Measurements from ENCODE around the gene ZNF579. TPM values are rescaled to one million over a fixed set of nuclear protein-coding genes. Genes with fewer than 3 reads are reported as not detected.
A peak's percentile ranks its signal among the peaks of the same experiment; 100 is the strongest.

The ZNF579 gene
- total and polyA plus RNA-seq, 10 of the 15 experiments (the other 5 are each of a cell fraction or from before 2014, with no cell fraction given) = 0.11 to 11.7 (median 1.5) TPM

DNA sequence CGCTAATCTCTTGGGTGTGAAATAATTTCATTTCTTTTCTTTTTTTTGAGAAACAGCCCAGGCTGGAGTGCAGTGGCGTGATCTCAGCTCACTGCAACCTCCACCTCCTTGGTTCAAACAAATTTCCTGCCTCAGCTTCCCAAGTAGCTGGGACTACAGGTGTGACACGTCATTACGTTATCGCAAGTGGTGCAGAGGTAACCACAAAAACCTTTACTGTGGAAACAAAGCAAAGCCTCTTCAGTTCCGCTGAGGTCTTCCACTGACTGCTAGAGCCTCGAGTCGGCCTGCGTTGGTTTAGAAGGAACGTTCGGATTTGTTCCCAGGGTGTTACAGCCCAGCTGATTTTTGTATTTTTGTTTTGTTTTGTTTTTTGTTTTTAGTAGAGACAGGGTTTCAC, 45.7 kb upstream of the ZNF579 start:
- peak; percentile 19; the same call in 2 of the 3 replicates for ATAC-seq
- H3K36me3 ChIP-seq (ENCODE audit: control insufficient read depth in 2 of 2, insufficient read depth in 2 of 2, low read length in 1 of 2) = no peaks in the 10 kb centered on the region
- H4K20me1 ChIP-seq (ENCODE audit: control insufficient read depth, insufficient read depth) = no peaks in the 10 kb centered on the region
- no TSS peak for BruUV-seq (replicated peaks)
- SMC1A ChIA-PET (ENCODE audit: uncharacterized antibody, unreplicated experiment) = interaction anchor here (0.6 to 2.0 kb wide), 7 partner anchors 20 to 165 kb away, joined by 3 to 5 read pairs (median 3); partner anchors contain the start of genes ISOC2 and U2AF2
- H3K4me3 ChIP-seq = no peak overlapping the region
- peaks cover 9% of the 10 kb centered on the region; the same call in 1 of the 2 replicates for H3K4me1 ChIP-seq (ENCODE audit: control insufficient read depth, insufficient read depth, low read length)
- H3K4me2 ChIP-seq (ENCODE audit: control insufficient read depth, insufficient read depth) = peak overlapping the region; percentile 60
- in situ Hi-C loops (cut with MboI) (loop anchor here (5.0 kb wide), 1 partner anchor 484 kb away; no protein-coding TSS in a partner anchor), intact Hi-C loops (cut with micrococcal nuclease; ENCODE audit: unreplicated experiment) (no loop called here)
- DNase-seq (ENCODE audit: low read depth, low spot score) = no peak
- H3K27me3 ChIP-seq (replicated peaks in 1 of 2; ENCODE audit: control insufficient read depth in 2 of 2, insufficient read depth in 2 of 2, low read length in 1 of 2) = no peaks in the 10 kb centered on the region
- CTCF ChIA-PET = interaction anchor here (0.7 to 7.9 kb wide), 11 partner anchors 12 to 722 kb away, joined by 3 to 76 read pairs (median 7); partner anchors contain the start of genes FIZ1, U2AF2, ZNF628 and ZNF865
- 57% methylated on average over 11 of the region's 11 CpGs for WGBS (ENCODE audit: insufficient coverage, insufficient replicate concordance, low lambda C conversion rate, missing lambda C conversion rate)
- no peaks in the 10 kb centered on the region; the same call in 2 of the 3 replicates for H3K9me3 ChIP-seq (replicated peaks; ENCODE audit: control insufficient read depth, insufficient read depth, low read length)
- peak; percentile 96 for FAIRE-seq
- POLR2A ChIA-PET = interaction anchor here (0.8 to 1.5 kb wide), 4 partner anchors 20 to 165 kb away, joined by 3 to 5 read pairs (median 4); partner anchors contain the start of gene ISOC2
- H3K9ac ChIP-seq (ENCODE audit: control insufficient read depth, insufficient read depth, low read length) = no peak overlapping the region
- H3K27ac ChIP-seq (ENCODE audit: control insufficient read depth, insufficient read depth) = no peak overlapping the region; the same call in 1 of the 2 replicates
- H3K79me2 ChIP-seq (ENCODE audit: control insufficient read depth, insufficient read depth, low read length) = no peaks in the 10 kb centered on the region
- H2AFZ ChIP-seq (ENCODE audit: control insufficient read depth, low read depth, low read length) = peak overlapping the region; percentile 35; the same call in 1 of the 2 replicates
- RAD21 ChIA-PET (ENCODE audit: unreplicated experiment) = interaction anchor here (0.9 to 2.5 kb wide), 7 partner anchors 7 to 123 kb away, joined by 3 to 12 read pairs (median 6); partner anchors contain the start of genes FIZ1, U2AF2 and ZNF579
- TF ChIP-seq PML (IDR thresholded peaks at IDR 0.05; ENCODE audit: low read length) = no peak
- no peak for TF ChIP-seq EP300 (IDR thresholded peaks at IDR 0.05; ENCODE audit: borderline replicate concordance in 1 of 2, control insufficient read depth in 1 of 2, low read depth in 2 of 2, low read length in 2 of 2)
- TF ChIP-seq, protein P1, sequence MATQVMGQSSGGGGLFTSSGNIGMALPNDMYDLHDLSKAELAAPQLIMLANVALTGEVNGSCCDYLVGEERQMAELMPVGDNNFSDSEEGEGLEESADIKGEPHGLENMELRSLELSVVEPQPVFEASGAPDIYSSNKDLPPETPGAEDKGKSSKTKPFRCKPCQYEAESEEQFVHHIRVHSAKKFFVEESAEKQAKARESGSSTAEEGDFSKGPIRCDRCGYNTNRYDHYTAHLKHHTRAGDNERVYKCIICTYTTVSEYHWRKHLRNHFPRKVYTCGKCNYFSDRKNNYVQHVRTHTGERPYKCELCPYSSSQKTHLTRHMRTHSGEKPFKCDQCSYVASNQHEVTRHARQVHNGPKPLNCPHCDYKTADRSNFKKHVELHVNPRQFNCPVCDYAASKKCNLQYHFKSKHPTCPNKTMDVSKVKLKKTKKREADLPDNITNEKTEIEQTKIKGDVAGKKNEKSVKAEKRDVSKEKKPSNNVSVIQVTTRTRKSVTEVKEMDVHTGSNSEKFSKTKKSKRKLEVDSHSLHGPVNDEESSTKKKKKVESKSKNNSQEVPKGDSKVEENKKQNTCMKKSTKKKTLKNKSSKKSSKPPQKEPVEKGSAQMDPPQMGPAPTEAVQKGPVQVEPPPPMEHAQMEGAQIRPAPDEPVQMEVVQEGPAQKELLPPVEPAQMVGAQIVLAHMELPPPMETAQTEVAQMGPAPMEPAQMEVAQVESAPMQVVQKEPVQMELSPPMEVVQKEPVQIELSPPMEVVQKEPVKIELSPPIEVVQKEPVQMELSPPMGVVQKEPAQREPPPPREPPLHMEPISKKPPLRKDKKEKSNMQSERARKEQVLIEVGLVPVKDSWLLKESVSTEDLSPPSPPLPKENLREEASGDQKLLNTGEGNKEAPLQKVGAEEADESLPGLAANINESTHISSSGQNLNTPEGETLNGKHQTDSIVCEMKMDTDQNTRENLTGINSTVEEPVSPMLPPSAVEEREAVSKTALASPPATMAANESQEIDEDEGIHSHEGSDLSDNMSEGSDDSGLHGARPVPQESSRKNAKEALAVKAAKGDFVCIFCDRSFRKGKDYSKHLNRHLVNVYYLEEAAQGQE (IDR thresholded peaks at IDR 0.05; ENCODE audit: low read depth, low read length) = no peak
- 0 out of 2 replicates have a peak, but pooled peaks have one; percentile 29 for TF ChIP-seq ATF7 (IDR thresholded peaks at IDR 0.05; ENCODE audit: low read depth)
- TF ChIP-seq, protein P2, sequence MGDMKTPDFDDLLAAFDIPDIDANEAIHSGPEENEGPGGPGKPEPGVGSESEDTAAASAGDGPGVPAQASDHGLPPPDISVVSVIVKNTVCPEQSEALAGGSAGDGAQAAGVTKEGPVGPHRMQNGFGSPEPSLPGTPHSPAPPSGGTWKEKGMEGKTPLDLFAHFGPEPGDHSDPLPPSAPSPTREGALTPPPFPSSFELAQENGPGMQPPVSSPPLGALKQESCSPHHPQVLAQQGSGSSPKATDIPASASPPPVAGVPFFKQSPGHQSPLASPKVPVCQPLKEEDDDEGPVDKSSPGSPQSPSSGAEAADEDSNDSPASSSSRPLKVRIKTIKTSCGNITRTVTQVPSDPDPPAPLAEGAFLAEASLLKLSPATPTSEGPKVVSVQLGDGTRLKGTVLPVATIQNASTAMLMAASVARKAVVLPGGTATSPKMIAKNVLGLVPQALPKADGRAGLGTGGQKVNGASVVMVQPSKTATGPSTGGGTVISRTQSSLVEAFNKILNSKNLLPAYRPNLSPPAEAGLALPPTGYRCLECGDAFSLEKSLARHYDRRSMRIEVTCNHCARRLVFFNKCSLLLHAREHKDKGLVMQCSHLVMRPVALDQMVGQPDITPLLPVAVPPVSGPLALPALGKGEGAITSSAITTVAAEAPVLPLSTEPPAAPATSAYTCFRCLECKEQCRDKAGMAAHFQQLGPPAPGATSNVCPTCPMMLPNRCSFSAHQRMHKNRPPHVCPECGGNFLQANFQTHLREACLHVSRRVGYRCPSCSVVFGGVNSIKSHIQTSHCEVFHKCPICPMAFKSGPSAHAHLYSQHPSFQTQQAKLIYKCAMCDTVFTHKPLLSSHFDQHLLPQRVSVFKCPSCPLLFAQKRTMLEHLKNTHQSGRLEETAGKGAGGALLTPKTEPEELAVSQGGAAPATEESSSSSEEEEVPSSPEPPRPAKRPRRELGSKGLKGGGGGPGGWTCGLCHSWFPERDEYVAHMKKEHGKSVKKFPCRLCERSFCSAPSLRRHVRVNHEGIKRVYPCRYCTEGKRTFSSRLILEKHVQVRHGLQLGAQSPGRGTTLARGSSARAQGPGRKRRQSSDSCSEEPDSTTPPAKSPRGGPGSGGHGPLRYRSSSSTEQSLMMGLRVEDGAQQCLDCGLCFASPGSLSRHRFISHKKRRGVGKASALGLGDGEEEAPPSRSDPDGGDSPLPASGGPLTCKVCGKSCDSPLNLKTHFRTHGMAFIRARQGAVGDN (IDR thresholded peaks at IDR 0.05) = no peak
- TF ChIP-seq SRF (IDR thresholded peaks at IDR 0.05; ENCODE audit: low read depth in 2 of 2, low read length in 2 of 2) = no peak
- TF ChIP-seq, protein P3, sequence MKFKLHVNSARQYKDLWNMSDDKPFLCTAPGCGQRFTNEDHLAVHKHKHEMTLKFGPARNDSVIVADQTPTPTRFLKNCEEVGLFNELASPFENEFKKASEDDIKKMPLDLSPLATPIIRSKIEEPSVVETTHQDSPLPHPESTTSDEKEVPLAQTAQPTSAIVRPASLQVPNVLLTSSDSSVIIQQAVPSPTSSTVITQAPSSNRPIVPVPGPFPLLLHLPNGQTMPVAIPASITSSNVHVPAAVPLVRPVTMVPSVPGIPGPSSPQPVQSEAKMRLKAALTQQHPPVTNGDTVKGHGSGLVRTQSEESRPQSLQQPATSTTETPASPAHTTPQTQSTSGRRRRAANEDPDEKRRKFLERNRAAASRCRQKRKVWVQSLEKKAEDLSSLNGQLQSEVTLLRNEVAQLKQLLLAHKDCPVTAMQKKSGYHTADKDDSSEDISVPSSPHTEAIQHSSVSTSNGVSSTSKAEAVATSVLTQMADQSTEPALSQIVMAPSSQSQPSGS (IDR thresholded peaks at IDR 0.05; ENCODE audit: low read length) = no peak
- no peak for TF ChIP-seq ZNF207 (IDR thresholded peaks at IDR 0.05; ENCODE audit: borderline replicate concordance)
- no peak for TF ChIP-seq YBX1 (IDR thresholded peaks at IDR 0.05)
- TF ChIP-seq ETV6 (conservative IDR thresholded peaks at IDR 0.05 in 1 of 2, IDR thresholded peaks at IDR 0.05 in 1 of 2; ENCODE audit: borderline replicate concordance in 1 of 2, low read depth in 1 of 2) = 0 out of 4 replicates have a peak, but pooled peaks of 1 of the 2 experiments have one; percentile 25
- TF ChIP-seq POLR2A (IDR thresholded peaks at IDR 0.05; ENCODE audit: low read depth, low read length) = no peak
- no peak for TF ChIP-seq HDAC6 (IDR thresholded peaks at IDR 0.05; ENCODE audit: unreplicated experiment)
- TF ChIP-seq SIX5 (IDR thresholded peaks at IDR 0.05; ENCODE audit: low read depth, low read length, severe bottlenecking) = no peak
